Right lobe of liver (tissue), 6 donors: Measurements from ENCODE around the gene FASTK. TPM values are rescaled to one million over a fixed set of nuclear protein-coding genes. Genes with fewer than 3 reads are reported as not detected.

Source experiments
- ATAC-seq, 4 donors: fragments of 200-7000 bp; cut with Tn5 transposase; one replicate each; pipeline ENCODE4 v1.9.1; 2020; ENCODE audit warnings: mild to moderate bottlenecking in 4 of 4, moderate library complexity in 4 of 4
- DNase-seq, 3 donors: peaks; one replicate each; pipeline ENCODE4 v3.0.0-alpha.2; 2020
- H3K27ac ChIP-seq, 3 donors: fragments of 200-600 bp; one replicate each; pipeline ENCODE4 v1.8.0; 2022
- H3K27me3 ChIP-seq, 2 donors: fragments of 200-600 bp; one replicate each; pipeline ENCODE4 v1.8.0; 2022
- H3K36me3 ChIP-seq, 4 donors: fragments of 200-600 bp; sonication (generic) in 1 of 4; one replicate each; pipeline versions ENCODE4 v1.5.1 to v1.8.0; 2017 to 2022; ENCODE audit warnings: control low read depth in 1 of 4
- H3K4me1 ChIP-seq, 4 donors: fragments of 200-600 bp; sonication (generic) in 1 of 4; one replicate each; pipeline versions ENCODE4 v1.5.1 to v1.8.0; 2017 to 2022; ENCODE audit warnings: control low read depth in 1 of 4
- H3K4me3 ChIP-seq, 3 donors: fragments of 200-600 bp; one replicate each; pipeline ENCODE4 v1.8.0; 2022
- H3K9me3 ChIP-seq, 4 donors: fragments of 200-600 bp; sonication (generic) in 1 of 4; one replicate each; pipeline versions ENCODE4 v1.5.1 to v1.8.0; 2017 to 2022; ENCODE audit warnings: control low read depth in 1 of 4
- CTCF ChIP-seq, 4 donors: fragments of 200-600 bp in 3 of 4; fragments of 450-650 bp in 1 of 4; IDR thresholded peaks; one replicate each; pipeline versions ENCODE4 v1.5.1 to v1.8.0; 2016 to 2022; ENCODE audit warnings: antibody characterized with exemption in 4 of 4, mild to moderate bottlenecking in 2 of 4
- POLR2A ChIP-seq: fragments of 450-650 bp; IDR thresholded peaks from one replicate; pipeline ENCODE4 v1.6.1; 2017; ENCODE audit warnings: antibody characterized with exemption, mild to moderate bottlenecking
- WGBS: methylation state at CpG from one replicate; pipeline ENCODE4 v1.1.6; 2018; ENCODE audit warnings: low coverage, low lambda C conversion rate; ENCODE audit not compliant: insufficient coverage; ENCODE audit errors: missing lambda C conversion rate; 5-methylcytosine and 5-hydroxymethylcytosine counted together
- intact Hi-C, 2 donors: fragments of 100-400 bp; cut with DNase I; formaldehyde crosslinking; loops; one replicate each; pipeline versions ENCODE4 v1.11.2 to v1.14.1; 2022
- total RNA-seq, 6 experiments: library from RNA; depleted of rRNA in 2 of 6; stranded (reverse); fragments of >200 nt in 2 of 6; fragmentation: NEBNext Ultra II Directional in 3 of 6; extraction: Animal tissue kit (Norgen Biotek cat#: 25700) in 3 of 6; gene quantifications; one replicate each; pipeline versions ENCODE4 v1.1.0 to v1.2.4, GENCODE V29; 2016 to 2023
- donor health status: DM: no; HTN: yes; CAD: no.
- donor health status: DM: no; HTN: no; CAD: no.
- donor health status: DM: no; HTN: no; CAD: no.
- donor health status: DM: no; HTN: yes; CAD: no.
- donor health status: DM: no; HTN: yes; CAD: no.

FASTK gene
- total RNA-seq, 6 experiments from 2014 or later = 33.4 to 48.8 (median 43.9) TPM

GRCh38 chr7:151033864-151034249 lies 46.8 kb downstream of the FASTK start:
- Histone ChIP-seq H3K4me1 (peaks cover 0 to 2% (median 0%) of the 10 kb centered on the region in 4 donors), H3K27ac (no peak overlapping the region), H3K9me3 (no peaks in the 10 kb centered on the region), H3K27me3 (no peaks in the 10 kb centered on the region), H3K36me3 (peaks cover 0 to 7% (median 3%) of the 10 kb centered on the region in 4 donors), H3K4me3 (no peak overlapping the region)
- 100% methylated on average over 1 of the region's 5 CpGs for WGBS
- no peak for DNase-seq
- ATAC-seq = no peak
- TF ChIP-seq POLR2A = no peak
- no peak for TF ChIP-seq CTCF (IDR thresholded peaks at IDR 0.05)
- intact Hi-C loops = loop anchor here in 1 of 2 donors (5.0 kb wide), 1 partner anchor 78 kb away; no protein-coding TSS in a partner anchor

GRCh38 chr7:151032936-151033863 lies 47.4 kb downstream of the FASTK start:
- ATAC-seq (no peak), DNase-seq (no peak)
- Histone ChIP-seq H3K4me1 (no peaks in the 10 kb centered on the region), H3K27ac (no peak overlapping the region), H3K36me3 (peaks cover 0 to 7% (median 3%) of the 10 kb centered on the region in 4 donors), H3K4me3 (no peak overlapping the region), H3K27me3 (no peaks in the 10 kb centered on the region), H3K9me3 (no peaks in the 10 kb centered on the region)
- 89% methylated on average over 3 of the region's 17 CpGs for WGBS
- intact Hi-C loops = loop anchor here in 1 of 2 donors (5.0 kb wide), 1 partner anchor 79 kb away; no protein-coding TSS in a partner anchor
- no peak for TF ChIP-seq POLR2A
- TF ChIP-seq CTCF (IDR thresholded peaks at IDR 0.05) = no peak

- no peaks in the 10 kb centered on the region for H3K27me3 ChIP-seq
- no peak overlapping the region for H3K4me3 ChIP-seq
- no peaks in the 10 kb centered on the region for H3K9me3 ChIP-seq
- intact Hi-C loops = loop anchor here in 1 of 2 donors (5.0 kb wide), 1 partner anchor 81 kb away; no protein-coding TSS in a partner anchor
- no peak for TF ChIP-seq CTCF (IDR thresholded peaks at IDR 0.05)
- TF ChIP-seq POLR2A = no peak
- WGBS = 94% methylated on average over 4 of the region's 4 CpGs
- H3K27ac ChIP-seq = no peak overlapping the region
- DNase-seq (no peak), ATAC-seq (no peak)
- H3K36me3 ChIP-seq = peaks cover 0 to 7% (median 3%) of the 10 kb centered on the region in 4 donors
- no peaks in the 10 kb centered on the region for H3K4me1 ChIP-seq
Measured at GRCh38 chr7:151031011-151031410, 49.6 kb downstream of the FASTK start.

GRCh38 chr7:151028948-151029501 lies 51.6 kb downstream of the FASTK start:
- no peaks in the 10 kb centered on the region for H3K27me3 ChIP-seq
- WGBS = 60% methylated on average over 16 of the region's 17 CpGs

More at GRCh38 chr7:151028948-151029501, 51.6 kb downstream of the FASTK start:
- Histone ChIP-seq H3K9me3 (no peaks in the 10 kb centered on the region), H3K27ac (peak overlapping the region in 2 of 3 donors; percentile 46 to 73), H3K4me1 (no peaks in the 10 kb centered on the region), H3K4me3 (peak overlapping the region; percentile 81 to 94 (median 85)), H3K36me3 (no peaks in the 10 kb centered on the region)
- DNase-seq = no peak
- no peak for TF ChIP-seq POLR2A
- no peak for TF ChIP-seq CTCF (IDR thresholded peaks at IDR 0.05)
- ATAC-seq = no peak
- intact Hi-C loops = no loop called here
